WTC11 (cell line): ENCODE measurements around the gene ZIK1. TPM values are rescaled to one million over a fixed set of nuclear protein-coding genes. Genes with fewer than 3 reads are reported as not detected.

Experiments used
- ATF1 ChIP-seq: sonication (generic); formaldehyde crosslinking; IDR thresholded peaks from 2 replicates; pipeline ENCODE4 v1.8.1; 2023; ENCODE audit warnings: mild to moderate bottlenecking, moderate library complexity, missing genetic modification reagents
- E2F1 ChIP-seq: sonication (generic); formaldehyde crosslinking; IDR thresholded peaks from 2 replicates; pipeline ENCODE4 v1.8.0; 2022; ENCODE audit warnings: mild to moderate bottlenecking, missing genetic modification reagents
- FOXJ3 ChIP-seq: sonication (generic); formaldehyde crosslinking; IDR thresholded peaks from 2 replicates; pipeline ENCODE4 v1.9.0; 2021; ENCODE audit warnings: missing genetic modification reagents, mild to moderate bottlenecking, borderline replicate concordance
- FOXP4 ChIP-seq: sonication (generic); formaldehyde crosslinking; IDR thresholded peaks from 2 replicates; pipeline ENCODE4 v1.8.0; 2022; ENCODE audit warnings: mild to moderate bottlenecking, missing genetic modification reagents
- GABPB1 ChIP-seq: sonication (generic); formaldehyde crosslinking; IDR thresholded peaks from 2 replicates; pipeline ENCODE4 v1.8.1; 2023; ENCODE audit warnings: mild to moderate bottlenecking, missing genetic modification reagents
- IRF1 ChIP-seq: sonication (generic); formaldehyde crosslinking; IDR thresholded peaks from 2 replicates; pipeline ENCODE4 v1.8.0; 2023; ENCODE audit warnings: missing genetic modification reagents
- JAZF1 ChIP-seq: fragments of 250-450 bp; sonication (Bioruptor Pico); IDR thresholded peaks from 2 replicates; pipeline ENCODE4 v1.9.0; 2021; ENCODE audit warnings: moderate library complexity, mild to moderate bottlenecking, inconsistent platforms
- JUN ChIP-seq: sonication (generic); formaldehyde crosslinking; IDR thresholded peaks from 2 replicates; pipeline ENCODE4 v1.8.0; 2023; ENCODE audit warnings: mild to moderate bottlenecking, missing genetic modification reagents
- NFATC4 ChIP-seq: fragments of 250-450 bp; sonication (Bioruptor Pico); IDR thresholded peaks from 2 replicates; pipeline ENCODE4 v1.9.0; 2021; ENCODE audit warnings: mild to moderate bottlenecking
- NFYB ChIP-seq: sonication (generic); formaldehyde crosslinking; conservative IDR thresholded peaks from 2 replicates; pipeline ENCODE4 v1.8.0; 2022; ENCODE audit warnings: low read depth, missing genetic modification reagents
- RELA ChIP-seq: sonication (generic); formaldehyde crosslinking; IDR thresholded peaks from 2 replicates; pipeline ENCODE4 v1.8.1; 2022; ENCODE audit warnings: missing genetic modification reagents, mild to moderate bottlenecking, borderline replicate concordance
- SMAD3 ChIP-seq: sonication (generic); formaldehyde crosslinking; IDR thresholded peaks from 2 replicates; pipeline ENCODE4 v1.8.0; 2022; ENCODE audit warnings: missing genetic modification reagents, mild to moderate bottlenecking, borderline replicate concordance
- SMAD4 ChIP-seq: sonication (generic); formaldehyde crosslinking; IDR thresholded peaks from 2 replicates; pipeline ENCODE4 v1.8.0; 2022; ENCODE audit warnings: mild to moderate bottlenecking, missing genetic modification reagents
- SOX15 ChIP-seq: fragments of 250-450 bp; sonication (Bioruptor Pico); IDR thresholded peaks from 2 replicates; pipeline ENCODE4 v1.9.0; 2021; ENCODE audit warnings: mild to moderate bottlenecking
- SP1 ChIP-seq: sonication (generic); formaldehyde crosslinking; conservative IDR thresholded peaks from 2 replicates; pipeline ENCODE4 v1.8.1; 2022; ENCODE audit warnings: missing genetic modification reagents
- TCF7 ChIP-seq: sonication (generic); formaldehyde crosslinking; IDR thresholded peaks from 2 replicates; pipeline ENCODE4 v1.8.0; 2022; ENCODE audit warnings: mild to moderate bottlenecking, low read depth, missing genetic modification reagents, moderate library complexity
- TEAD4 ChIP-seq: sonication (generic); formaldehyde crosslinking; IDR thresholded peaks from 2 replicates; pipeline ENCODE4 v1.8.0; 2022; ENCODE audit warnings: mild to moderate bottlenecking, missing genetic modification reagents
- ZBTB43 ChIP-seq: sonication (generic); formaldehyde crosslinking; IDR thresholded peaks from 2 replicates; pipeline ENCODE4 v1.8.1; 2023; ENCODE audit warnings: mild to moderate bottlenecking, missing genetic modification reagents
- ZNF138 ChIP-seq: sonication (generic); formaldehyde crosslinking; conservative IDR thresholded peaks from 2 replicates; pipeline ENCODE4 v1.8.1; 2022; ENCODE audit warnings: mild to moderate bottlenecking, moderate library complexity, missing genetic modification reagents
- total RNA-seq: library from RNA; stranded (reverse); gene quantifications from 3 replicates; pipeline ENCODE4 v1.2.3, GENCODE V29; 2021
- TF ChIP-seq, protein P1 (sequence below): sonication (generic); formaldehyde crosslinking; IDR thresholded peaks from 2 replicates; pipeline ENCODE4 v1.8.1; 2023; ENCODE audit warnings: mild to moderate bottlenecking, missing genetic modification reagents
- TF ChIP-seq, protein P2 (sequence below): sonication (generic); formaldehyde crosslinking; IDR thresholded peaks from 2 replicates; pipeline ENCODE4 v1.8.1; 2023; ENCODE audit warnings: mild to moderate bottlenecking, missing genetic modification reagents, borderline replicate concordance
- TF ChIP-seq, protein P3 (sequence below): sonication (generic); formaldehyde crosslinking; IDR thresholded peaks from 2 replicates; pipeline ENCODE4 v1.8.1; 2023; ENCODE audit warnings: mild to moderate bottlenecking, moderate library complexity, missing genetic modification reagents
- TF ChIP-seq, protein P4 (sequence below): sonication (generic); formaldehyde crosslinking; IDR thresholded peaks from 2 replicates; pipeline ENCODE4 v1.8.1; 2022; ENCODE audit warnings: low read depth, mild to moderate bottlenecking, moderate library complexity, missing genetic modification reagents, borderline replicate concordance

The ZIK1 gene
- total RNA-seq, 1 experiment from 2014 or later, result 31.1 TPM

DNA sequence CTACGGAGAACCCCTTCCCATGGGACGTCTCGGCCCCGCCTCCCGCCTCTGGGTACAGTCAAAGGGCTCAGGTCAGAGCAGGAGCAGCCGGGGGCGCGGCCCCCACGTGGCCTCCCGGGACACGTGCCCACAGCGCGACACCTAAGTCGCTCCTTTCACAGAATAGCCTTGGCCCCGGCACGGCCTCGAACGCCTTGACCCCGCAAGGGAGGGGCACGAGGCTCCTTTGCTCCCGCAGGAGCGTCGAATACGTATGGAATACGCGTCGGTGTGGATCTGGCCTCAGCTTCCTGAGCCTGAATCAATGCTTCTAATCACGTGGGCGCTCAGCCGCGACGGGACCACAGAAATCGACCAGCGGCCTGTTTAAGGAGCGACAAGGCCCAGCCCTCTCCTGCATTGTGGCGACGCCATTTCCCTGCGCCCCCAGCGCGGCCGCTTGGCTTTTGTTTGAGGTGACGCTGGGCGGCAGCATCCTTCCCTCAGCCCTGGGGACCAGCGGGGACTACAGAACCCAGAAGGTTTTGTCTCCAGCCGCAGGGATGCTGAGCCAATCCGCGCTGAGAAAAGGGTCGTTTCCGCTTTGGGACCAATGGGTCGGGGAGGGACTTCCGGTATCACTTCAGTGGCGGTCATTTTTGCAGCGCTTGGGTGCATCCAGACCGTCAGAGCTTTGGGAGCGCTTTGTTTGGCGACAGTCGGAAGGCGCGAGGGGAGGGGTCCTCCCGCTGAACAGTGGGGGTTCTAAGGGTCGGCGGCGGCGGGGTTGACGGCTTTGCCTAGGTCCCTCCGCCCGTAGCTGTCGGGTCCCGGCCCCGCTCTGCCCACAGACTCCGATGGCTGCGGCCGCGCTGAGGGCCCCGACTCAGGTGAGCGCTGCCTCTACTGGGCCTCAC, at the start of gene ZIK1 (continued):
- TF ChIP-seq, protein P1, sequence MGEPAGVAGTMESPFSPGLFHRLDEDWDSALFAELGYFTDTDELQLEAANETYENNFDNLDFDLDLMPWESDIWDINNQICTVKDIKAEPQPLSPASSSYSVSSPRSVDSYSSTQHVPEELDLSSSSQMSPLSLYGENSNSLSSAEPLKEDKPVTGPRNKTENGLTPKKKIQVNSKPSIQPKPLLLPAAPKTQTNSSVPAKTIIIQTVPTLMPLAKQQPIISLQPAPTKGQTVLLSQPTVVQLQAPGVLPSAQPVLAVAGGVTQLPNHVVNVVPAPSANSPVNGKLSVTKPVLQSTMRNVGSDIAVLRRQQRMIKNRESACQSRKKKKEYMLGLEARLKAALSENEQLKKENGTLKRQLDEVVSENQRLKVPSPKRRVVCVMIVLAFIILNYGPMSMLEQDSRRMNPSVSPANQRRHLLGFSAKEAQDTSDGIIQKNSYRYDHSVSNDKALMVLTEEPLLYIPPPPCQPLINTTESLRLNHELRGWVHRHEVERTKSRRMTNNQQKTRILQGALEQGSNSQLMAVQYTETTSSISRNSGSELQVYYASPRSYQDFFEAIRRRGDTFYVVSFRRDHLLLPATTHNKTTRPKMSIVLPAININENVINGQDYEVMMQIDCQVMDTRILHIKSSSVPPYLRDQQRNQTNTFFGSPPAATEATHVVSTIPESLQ (CRISPR knock-in tag), result no peak
- peak; percentile 96 for TF ChIP-seq FOXP4 (CRISPR knock-in tag)
- TF ChIP-seq TEAD4 (CRISPR knock-in tag), result peak; percentile 98
- TF ChIP-seq NFATC4 (CRISPR knock-in tag), result no peak
- TF ChIP-seq ZBTB43 (CRISPR knock-in tag), result peak; percentile 97
- peak; percentile 85 for TF ChIP-seq SP1 (CRISPR knock-in tag)
- TF ChIP-seq, protein P2, sequence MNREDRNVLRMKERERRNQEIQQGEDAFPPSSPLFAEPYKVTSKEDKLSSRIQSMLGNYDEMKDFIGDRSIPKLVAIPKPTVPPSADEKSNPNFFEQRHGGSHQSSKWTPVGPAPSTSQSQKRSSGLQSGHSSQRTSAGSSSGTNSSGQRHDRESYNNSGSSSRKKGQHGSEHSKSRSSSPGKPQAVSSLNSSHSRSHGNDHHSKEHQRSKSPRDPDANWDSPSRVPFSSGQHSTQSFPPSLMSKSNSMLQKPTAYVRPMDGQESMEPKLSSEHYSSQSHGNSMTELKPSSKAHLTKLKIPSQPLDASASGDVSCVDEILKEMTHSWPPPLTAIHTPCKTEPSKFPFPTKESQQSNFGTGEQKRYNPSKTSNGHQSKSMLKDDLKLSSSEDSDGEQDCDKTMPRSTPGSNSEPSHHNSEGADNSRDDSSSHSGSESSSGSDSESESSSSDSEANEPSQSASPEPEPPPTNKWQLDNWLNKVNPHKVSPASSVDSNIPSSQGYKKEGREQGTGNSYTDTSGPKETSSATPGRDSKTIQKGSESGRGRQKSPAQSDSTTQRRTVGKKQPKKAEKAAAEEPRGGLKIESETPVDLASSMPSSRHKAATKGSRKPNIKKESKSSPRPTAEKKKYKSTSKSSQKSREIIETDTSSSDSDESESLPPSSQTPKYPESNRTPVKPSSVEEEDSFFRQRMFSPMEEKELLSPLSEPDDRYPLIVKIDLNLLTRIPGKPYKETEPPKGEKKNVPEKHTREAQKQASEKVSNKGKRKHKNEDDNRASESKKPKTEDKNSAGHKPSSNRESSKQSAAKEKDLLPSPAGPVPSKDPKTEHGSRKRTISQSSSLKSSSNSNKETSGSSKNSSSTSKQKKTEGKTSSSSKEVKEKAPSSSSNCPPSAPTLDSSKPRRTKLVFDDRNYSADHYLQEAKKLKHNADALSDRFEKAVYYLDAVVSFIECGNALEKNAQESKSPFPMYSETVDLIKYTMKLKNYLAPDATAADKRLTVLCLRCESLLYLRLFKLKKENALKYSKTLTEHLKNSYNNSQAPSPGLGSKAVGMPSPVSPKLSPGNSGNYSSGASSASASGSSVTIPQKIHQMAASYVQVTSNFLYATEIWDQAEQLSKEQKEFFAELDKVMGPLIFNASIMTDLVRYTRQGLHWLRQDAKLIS, result no peak; the same call in 1 of the 2 replicates
- peak; percentile 80; the same call in 1 of the 2 replicates for TF ChIP-seq FOXJ3 (CRISPR knock-in tag)
- no peak for TF ChIP-seq JAZF1
- TF ChIP-seq SMAD4 (CRISPR knock-in tag), result peak; percentile 97
- no peak for TF ChIP-seq SOX15 (CRISPR knock-in tag)
- peak; percentile 98 for TF ChIP-seq IRF1 (CRISPR knock-in tag)
- TF ChIP-seq RELA, result peak; percentile 83; the same call in 1 of the 2 replicates
- TF ChIP-seq SMAD3 (CRISPR knock-in tag), result peak; percentile 95
- TF ChIP-seq TCF7 (CRISPR knock-in tag), result peak; percentile 94; the same call in 1 of the 2 replicates
- TF ChIP-seq JUN (CRISPR knock-in tag), result peak; percentile 96; the same call in 1 of the 2 replicates
- TF ChIP-seq GABPB1 (CRISPR knock-in tag), result peak; percentile 48; the same call in 1 of the 2 replicates
- TF ChIP-seq ZNF138, result peak; percentile 84
- TF ChIP-seq, protein P3, sequence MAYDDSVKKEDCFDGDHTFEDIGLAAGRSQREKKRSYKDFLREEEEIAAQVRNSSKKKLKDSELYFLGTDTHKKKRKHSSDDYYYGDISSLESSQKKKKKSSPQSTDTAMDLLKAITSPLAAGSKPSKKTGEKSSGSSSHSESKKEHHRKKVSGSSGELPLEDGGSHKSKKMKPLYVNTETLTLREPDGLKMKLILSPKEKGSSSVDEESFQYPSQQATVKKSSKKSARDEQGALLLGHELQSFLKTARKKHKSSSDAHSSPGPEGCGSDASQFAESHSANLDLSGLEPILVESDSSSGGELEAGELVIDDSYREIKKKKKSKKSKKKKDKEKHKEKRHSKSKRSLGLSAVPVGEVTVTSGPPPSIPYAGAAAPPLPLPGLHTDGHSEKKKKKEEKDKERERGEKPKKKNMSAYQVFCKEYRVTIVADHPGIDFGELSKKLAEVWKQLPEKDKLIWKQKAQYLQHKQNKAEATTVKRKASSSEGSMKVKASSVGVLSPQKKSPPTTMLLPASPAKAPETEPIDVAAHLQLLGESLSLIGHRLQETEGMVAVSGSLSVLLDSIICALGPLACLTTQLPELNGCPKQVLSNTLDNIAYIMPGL (CRISPR knock-in tag), result peak; percentile 84; the same call in 1 of the 2 replicates
- TF ChIP-seq E2F1, result peak; percentile 97
- TF ChIP-seq, protein P4, sequence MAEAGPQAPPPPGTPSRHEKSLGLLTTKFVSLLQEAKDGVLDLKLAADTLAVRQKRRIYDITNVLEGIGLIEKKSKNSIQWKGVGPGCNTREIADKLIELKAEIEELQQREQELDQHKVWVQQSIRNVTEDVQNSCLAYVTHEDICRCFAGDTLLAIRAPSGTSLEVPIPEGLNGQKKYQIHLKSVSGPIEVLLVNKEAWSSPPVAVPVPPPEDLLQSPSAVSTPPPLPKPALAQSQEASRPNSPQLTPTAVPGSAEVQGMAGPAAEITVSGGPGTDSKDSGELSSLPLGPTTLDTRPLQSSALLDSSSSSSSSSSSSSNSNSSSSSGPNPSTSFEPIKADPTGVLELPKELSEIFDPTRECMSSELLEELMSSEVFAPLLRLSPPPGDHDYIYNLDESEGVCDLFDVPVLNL (CRISPR knock-in tag), result peak; percentile 93
- TF ChIP-seq ATF1 (CRISPR knock-in tag), result peak; percentile 87; the same call in 1 of the 2 replicates
- TF ChIP-seq NFYB, result peak; percentile 61
